Panc1 (cell line): ENCODE data around the gene GANAB.

Experiments used
- CTCF ChIP-seq: fragments of 450-650 bp; IDR thresholded peaks from 2 replicates; pipeline ENCODE4 v1.5.1; 2017; ENCODE audit warnings: mild to moderate bottlenecking
- POLR2AphosphoS5 ChIP-seq: IDR thresholded peaks from 2 replicates; pipeline ENCODE4 v1.6.1; 2012; ENCODE audit warnings: mild to moderate bottlenecking, low read depth, low read length, moderate library complexity
- SIN3A ChIP-seq: IDR thresholded peaks from 2 replicates; pipeline ENCODE4 v1.6.1; 2012; ENCODE audit warnings: low read depth, mild to moderate bottlenecking, low read length, moderate library complexity, borderline replicate concordance; ENCODE audit not compliant: insufficient read depth
- TCF7L2 ChIP-seq: IDR thresholded peaks from 2 replicates; pipeline ENCODE4 v1.6.1; 2011; ENCODE audit warnings: mild to moderate bottlenecking, low read depth, low read length, inconsistent platforms

DNA sequence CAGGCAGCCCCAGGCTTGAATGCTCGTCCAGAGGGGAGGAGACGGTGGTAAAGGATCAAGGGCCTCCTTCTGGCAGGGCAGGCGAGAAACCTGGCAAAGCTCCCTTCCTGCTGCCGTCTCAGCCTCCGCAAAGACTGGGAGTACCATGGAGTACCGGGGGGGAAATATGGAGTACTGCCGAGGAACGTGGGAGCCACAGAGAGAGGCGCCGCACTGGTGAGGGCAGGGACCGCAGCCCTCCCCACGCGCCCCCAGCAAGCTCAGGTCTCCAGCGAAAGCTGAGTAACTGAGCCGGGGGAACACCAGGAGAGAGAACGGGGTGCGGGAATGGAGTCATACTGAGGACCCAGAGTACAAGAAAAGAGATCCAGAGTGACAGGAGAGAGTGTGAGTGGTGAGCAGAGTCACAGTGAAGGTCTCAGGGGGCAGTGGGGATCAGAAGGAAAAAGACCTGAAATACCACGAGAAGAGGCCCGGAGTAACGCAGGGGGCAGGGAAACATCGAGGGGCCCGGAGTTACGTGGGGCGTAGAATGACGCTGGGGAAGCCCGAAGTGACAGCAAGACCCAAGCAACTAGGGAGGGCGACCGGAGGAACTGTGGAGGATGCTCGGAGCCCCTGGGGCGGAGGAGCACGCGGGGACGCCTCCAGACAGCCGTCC lies 34.6 kb downstream of the GANAB start:
- TF ChIP-seq POLR2AphosphoS5 (no peak), CTCF (no peak), SIN3A (no peak), TCF7L2 (no peak)
